Measurements from ENCODE around the gene CLCN1. TPM values are rescaled to one million over a fixed set of nuclear protein-coding genes. Genes with fewer than 3 reads are reported as not detected.
A peak's percentile ranks its signal among the peaks of the same experiment; 100 is the strongest.

Gene CLCN1
- total RNA-seq, 2 donors from 2014 or later: not detected

GRCh38 chr7:143363016-143363937 is 47.4 kb downstream of the CLCN1 start:
- Histone ChIP-seq H3K27ac (no peak overlapping the region), H3K36me3 (replicated peaks in 1 of 2; ENCODE audit: insufficient read depth in 1 of 2, low read depth in 2 of 2) (no peaks in the 10 kb centered on the region), H3K4me1 (peaks cover 15% of the 10 kb centered on the region), H3K27me3 (peaks cover 0 to 8% of the 10 kb centered on the region in 2 donors), H3K4me3 (no peak overlapping the region), H3K9me3 (no peaks in the 10 kb centered on the region)
- DNase-seq: no peak
- no peak for ATAC-seq
- intact Hi-C loops (cut with DNase I): no loop called here
- TF ChIP-seq POLR2A (IDR thresholded peaks at IDR 0.05) (no peak), CTCF (IDR thresholded peaks at IDR 0.05) (no peak)
- 48 to 60% methylated on average over 11 to 19 of the region's 19 CpGs for WGBS, 2 donors

- no peak overlapping the region for H3K4me3 ChIP-seq
- ATAC-seq (peak; percentile 56), DNase-seq (peak; percentile 38 to 64 (median 42))
- intact Hi-C loops (cut with DNase I): no loop called here
- H3K4me1 ChIP-seq: peaks cover under 1% of the 10 kb centered on the region
- H3K27ac ChIP-seq: no peak overlapping the region
- WGBS, 2 donors: 66 to 79% methylated on average over 4 of the region's 4 CpGs
- H3K36me3 ChIP-seq (replicated peaks in 1 of 2; ENCODE audit: insufficient read depth in 1 of 2, low read depth in 2 of 2): no peaks in the 10 kb centered on the region
- H3K27me3 ChIP-seq: no peaks in the 10 kb centered on the region
- no peak for TF ChIP-seq CTCF (IDR thresholded peaks at IDR 0.05)
- no peak for TF ChIP-seq POLR2A (IDR thresholded peaks at IDR 0.05)
- no peaks in the 10 kb centered on the region for H3K9me3 ChIP-seq
These were observed 52.1 kb downstream of the CLCN1 start for GRCh38 chr7:143367972-143368371.

- 100% methylated on average over 1 of the region's 1 CpG for WGBS, 2 donors
- H3K4me1 ChIP-seq: no peaks in the 10 kb centered on the region
- DNase-seq (no peak), ATAC-seq (no peak)
- TF ChIP-seq POLR2A (IDR thresholded peaks at IDR 0.05) (no peak), CTCF (IDR thresholded peaks at IDR 0.05) (no peak)
- intact Hi-C loops (cut with DNase I): no loop called here
- no peaks in the 10 kb centered on the region for H3K36me3 ChIP-seq (replicated peaks in 1 of 2; ENCODE audit: insufficient read depth in 1 of 2, low read depth in 2 of 2)
- no peaks in the 10 kb centered on the region for H3K27me3 ChIP-seq
- no peak overlapping the region for H3K27ac ChIP-seq
- H3K4me3 ChIP-seq: no peak overlapping the region
- H3K9me3 ChIP-seq: no peaks in the 10 kb centered on the region
These were observed 52.5 kb downstream of the CLCN1 start for GRCh38 chr7:143368387-143368786.

- ATAC-seq (no peak), DNase-seq (no peak)
- no peak overlapping the region for H3K4me3 ChIP-seq
- H3K4me1 ChIP-seq: no peaks in the 10 kb centered on the region
- H3K36me3 ChIP-seq (replicated peaks in 1 of 2; ENCODE audit: insufficient read depth in 1 of 2, low read depth in 2 of 2): no peaks in the 10 kb centered on the region
- no peak overlapping the region for H3K27ac ChIP-seq
- TF ChIP-seq CTCF (IDR thresholded peaks at IDR 0.05): no peak
- H3K9me3 ChIP-seq: no peaks in the 10 kb centered on the region
- H3K27me3 ChIP-seq: no peaks in the 10 kb centered on the region
- intact Hi-C loops (cut with DNase I): no loop called here
- 77 to 81% methylated on average over 12 of the region's 12 CpGs for WGBS, 2 donors
These were observed 54.1 kb downstream of the CLCN1 start for GRCh38 chr7:143369678-143370651.
